NCI-H2227 (cell line): Measurements from ENCODE around the gene HBG2.
"Not testable (repeated sequence)": the region's sequence is repeated elsewhere in the genome, so short reads cannot be mapped to it uniquely, and the experiment has no call there.

Experiments used
- DNase-seq: peaks from one replicate; lab custom pipeline; 2025; ENCODE audit not compliant: unreplicated experiment; lab: John Stamatoyannopoulos, UW

The HBG2 gene

GRCh38 chr11:5254646-5255413 is at the start of gene HBG2:
HBG2 (minus strand) TSS chr11:5254781; CDS start chr11:5254728, 53 bp downstream.
- DNase-seq = not testable (repeated sequence)

GRCh38 chr11:5304046-5304445 is 49.5 kb upstream of the HBG2 start:
- no peak for DNase-seq

- no peak for DNase-seq
These were observed 49.0 kb upstream of the HBG2 start for GRCh38 chr11:5303626-5304025.

GRCh38 chr11:5301846-5302245 is 47.3 kb upstream of the HBG2 start, which contains the start of gene OR51B4:
OR51B4 (minus strand) TSS chr11:5301946; CDS start chr11:5301946, 0 bp downstream.
- no peak for DNase-seq

GRCh38 chr11:5300251-5300650 is 45.7 kb upstream of the HBG2 start:
- DNase-seq = no peak

GRCh38 chr11:5298451-5298850 is 43.9 kb upstream of the HBG2 start:
- DNase-seq = no peak

GRCh38 chr11:5297721-5298323 is 43.2 kb upstream of the HBG2 start:
- DNase-seq = no peak

- not testable (repeated sequence) for DNase-seq
These were observed 39.9 kb upstream of the HBG2 start for GRCh38 chr11:5294342-5294995.

GRCh38 chr11:5293028-5293427 is 38.4 kb upstream of the HBG2 start:
- DNase-seq = no peak

GRCh38 chr11:5291207-5291838 is 36.7 kb upstream of the HBG2 start:
- no peak for DNase-seq

- DNase-seq = no peak
These were observed 35.5 kb upstream of the HBG2 start for GRCh38 chr11:5290106-5290505.

- DNase-seq = no peak
These were observed 35.1 kb upstream of the HBG2 start for GRCh38 chr11:5289696-5290095.

GRCh38 chr11:5288906-5289550 is 34.4 kb upstream of the HBG2 start:
- DNase-seq = no peak

- no peak for DNase-seq
These were observed 33.7 kb upstream of the HBG2 start for GRCh38 chr11:5288108-5288905.

GRCh38 chr11:5286901-5287300 is 32.3 kb upstream of the HBG2 start:
- no peak for DNase-seq

- DNase-seq = no peak
These were observed 31.8 kb upstream of the HBG2 start for GRCh38 chr11:5286351-5286750.

GRCh38 chr11:5285703-5286340 is 31.2 kb upstream of the HBG2 start:
- no peak for DNase-seq

- no peak for DNase-seq
These were observed 30.1 kb upstream of the HBG2 start for GRCh38 chr11:5284637-5285036.

GRCh38 chr11:5283882-5284281 is 29.3 kb upstream of the HBG2 start:
- no peak for DNase-seq

GRCh38 chr11:5283086-5283485 is 28.5 kb upstream of the HBG2 start:
- DNase-seq = no peak
